Lung (tissue), 12 donors: Measurements from ENCODE around the gene LINC01488. TPM values are rescaled to one million over a fixed set of nuclear protein-coding genes. Genes with fewer than 3 reads are reported as not detected.

Experiments used
- ATAC-seq: fragments of 200-7000 bp; cut with Tn5 transposase; one replicate; pipeline ENCODE4 v1.9.1; 2020; ENCODE audit warnings: moderate number of reproducible peaks; ENCODE audit not compliant: insufficient read depth, low FRiP score
- DNase-seq, 3 donors: peaks; one replicate each; pipeline ENCODE4 v3.0.0-alpha.2; 2013 to 2017
- H3K27ac ChIP-seq, 2 donors: one replicate each; pipeline ENCODE4 v1.5.1; 2013; ENCODE audit warnings: mild to moderate bottlenecking in 2 of 2, moderate library complexity in 2 of 2, control low read depth in 1 of 2, inconsistent platforms in 1 of 2, low read depth in 1 of 2, low read length in 1 of 2
- H3K27me3 ChIP-seq, 3 donors: one replicate each; pipeline ENCODE4 v1.5.1; 2013; ENCODE audit warnings: low read length in 2 of 3; ENCODE audit not compliant: control insufficient read depth in 3 of 3, insufficient read depth in 3 of 3
- H3K36me3 ChIP-seq, 4 donors: one replicate each; pipeline ENCODE4 v1.5.1; 2013; ENCODE audit warnings: low read length in 4 of 4, mild to moderate bottlenecking in 1 of 4, moderate library complexity in 1 of 4; ENCODE audit not compliant: control insufficient read depth in 4 of 4, insufficient read depth in 4 of 4
- H3K4me1 ChIP-seq, 5 donors: one replicate each; pipeline ENCODE4 v1.5.1; 2013; ENCODE audit warnings: low read length in 5 of 5, mild to moderate bottlenecking in 2 of 5, moderate library complexity in 1 of 5; ENCODE audit not compliant: control insufficient read depth in 5 of 5, insufficient read depth in 5 of 5
- H3K4me3 ChIP-seq: one replicate; pipeline ENCODE4 v1.5.1; 2013; ENCODE audit warnings: mild to moderate bottlenecking, control low read depth, moderate library complexity
- H3K9ac ChIP-seq, 2 donors: one replicate each; pipeline ENCODE4 v1.5.1; 2013; ENCODE audit warnings: low read length in 2 of 2, control low read depth in 1 of 2; ENCODE audit not compliant: insufficient read depth in 1 of 2
- H3K9me3 ChIP-seq, 4 donors: one replicate each; pipeline ENCODE4 v1.5.1; 2013; ENCODE audit warnings: low read length in 3 of 4, mild to moderate bottlenecking in 1 of 4, moderate library complexity in 1 of 4; ENCODE audit not compliant: control insufficient read depth in 4 of 4, insufficient read depth in 3 of 4
- CTCF ChIP-seq: IDR thresholded peaks from 2 replicates; pipeline ENCODE4 v1.5.1; 2012; ENCODE audit warnings: mild to moderate bottlenecking; ENCODE audit errors: control extremely low read depth, extremely low read depth
- WGBS, 2 donors: extraction: QIAGEN DNeasy Blood & Tissue Kit; methylation state at CpG; one replicate each; pipeline ENCODE4 v1.1.7; 2013; 5-methylcytosine and 5-hydroxymethylcytosine counted together
- polyA plus RNA-seq, 2 donors: library from polyadenylated mRNA; stranded (reverse); fragments of 200-250 nt; gene quantifications; one replicate each; pipeline ENCODE4 v1.2.1, GENCODE V29; 2013
- total RNA-seq, 2 donors: library from RNA; depleted of rRNA in 1 of 2; stranded (reverse); fragments of >200 nt in 1 of 2; gene quantifications; one replicate each; pipeline ENCODE4 v1.2.1, GENCODE V29; 2014 to 2021
- donor health status: control.
- donor health status: control.
- donor health status: Bipolar disorder and iron deficiency.
- donor health status: healthy.
- donor health status: DM: yes; HTN: yes; CAD: no.

LINC01488 gene
- total and polyA plus RNA-seq, 4 donors = not detected

GRCh38 chr11:69437001-69437875 lies 44.2 kb upstream of the LINC01488 start:
- ATAC-seq = peak; percentile 71
- peak in 1 of 3 donors; percentile 64 for DNase-seq
- 74 to 85% methylated on average over 15 of the region's 15 CpGs for WGBS, 2 donors
- H3K9me3 ChIP-seq = no peaks in the 10 kb centered on the region
- no peak overlapping the region for H3K9ac ChIP-seq
- peak overlapping the region in 1 of 2 donors; percentile 21 for H3K27ac ChIP-seq
- H3K36me3 ChIP-seq = no peaks in the 10 kb centered on the region
- H3K4me1 ChIP-seq = peaks cover 0 to 15% (median 3%) of the 10 kb centered on the region in 5 donors
- no peak for TF ChIP-seq CTCF
- no peaks in the 10 kb centered on the region for H3K27me3 ChIP-seq
- H3K4me3 ChIP-seq = no peak overlapping the region

- Histone ChIP-seq H3K9me3 (no peaks in the 10 kb centered on the region), H3K27me3 (no peaks in the 10 kb centered on the region), H3K4me1 (peaks cover 0 to 19% (median 9%) of the 10 kb centered on the region in 5 donors), H3K9ac (no peak overlapping the region), H3K36me3 (no peaks in the 10 kb centered on the region), H3K27ac (no peak overlapping the region), H3K4me3 (no peak overlapping the region)
- ATAC-seq = no peak
- DNase-seq = no peak
- WGBS, 2 donors = 90 to 93% methylated on average over 9 of the region's 9 CpGs
- TF ChIP-seq CTCF = no peak
These were observed 43.6 kb upstream of the LINC01488 start for GRCh38 chr11:69437876-69438205.

GRCh38 chr11:69438286-69438920 lies 43.1 kb upstream of the LINC01488 start:
- H3K4me1 ChIP-seq = peaks cover 0 to 24% (median 11%) of the 10 kb centered on the region in 5 donors
- ATAC-seq (no peak), DNase-seq (no peak)
- H3K36me3 ChIP-seq = no peaks in the 10 kb centered on the region
- 92 to 96% methylated on average over 25 of the region's 25 CpGs for WGBS, 2 donors
- H3K27ac ChIP-seq = no peak overlapping the region
- H3K9me3 ChIP-seq = no peaks in the 10 kb centered on the region
- H3K27me3 ChIP-seq = no peaks in the 10 kb centered on the region
- no peak overlapping the region for H3K9ac ChIP-seq
- TF ChIP-seq CTCF = no peak
- H3K4me3 ChIP-seq = no peak overlapping the region
